Retinal pigment epithelial cell (primary cell): ENCODE results near the gene ADAM22.
A peak's percentile ranks its signal among the peaks of the same experiment; 100 is the strongest.

ENCODE experiments used
- DNase-seq: peaks from one replicate; pipeline ENCODE4 v3.0.0-alpha.2; 2010; ENCODE audit warnings: low read depth
- H3K4me3 ChIP-seq: 2 replicates; pipeline ENCODE4 v1.5.1; 2011; ENCODE audit warnings: mild to moderate bottlenecking, low read length, control low read depth, moderate library complexity
- TF ChIP-seq, protein P1 (sequence below): conservative IDR thresholded peaks from 2 replicates; pipeline ENCODE4 v1.5.1; 2011; ENCODE audit warnings: low read depth, low read length, control low read depth, inconsistent platforms

Gene ADAM22

DNA sequence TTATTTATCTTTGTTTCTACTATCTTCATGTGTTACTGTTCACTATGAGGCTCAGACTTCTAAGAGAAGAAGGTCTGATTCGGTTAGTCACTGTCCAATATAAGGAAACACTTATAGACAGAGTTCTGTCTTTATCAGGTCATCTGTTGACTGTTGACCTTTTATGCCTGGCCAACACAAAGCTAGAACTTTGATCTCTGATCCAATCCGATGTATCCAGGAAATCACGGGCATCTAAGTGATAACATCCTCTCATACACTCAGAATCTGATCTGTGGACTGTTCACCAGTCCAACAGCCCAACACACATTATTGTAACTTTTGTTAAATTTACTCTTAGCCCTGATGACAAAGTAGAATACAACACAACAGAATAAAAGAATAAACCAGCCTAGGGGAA lies 171.2 kb downstream of the ADAM22 start:
- TF ChIP-seq, protein P1, sequence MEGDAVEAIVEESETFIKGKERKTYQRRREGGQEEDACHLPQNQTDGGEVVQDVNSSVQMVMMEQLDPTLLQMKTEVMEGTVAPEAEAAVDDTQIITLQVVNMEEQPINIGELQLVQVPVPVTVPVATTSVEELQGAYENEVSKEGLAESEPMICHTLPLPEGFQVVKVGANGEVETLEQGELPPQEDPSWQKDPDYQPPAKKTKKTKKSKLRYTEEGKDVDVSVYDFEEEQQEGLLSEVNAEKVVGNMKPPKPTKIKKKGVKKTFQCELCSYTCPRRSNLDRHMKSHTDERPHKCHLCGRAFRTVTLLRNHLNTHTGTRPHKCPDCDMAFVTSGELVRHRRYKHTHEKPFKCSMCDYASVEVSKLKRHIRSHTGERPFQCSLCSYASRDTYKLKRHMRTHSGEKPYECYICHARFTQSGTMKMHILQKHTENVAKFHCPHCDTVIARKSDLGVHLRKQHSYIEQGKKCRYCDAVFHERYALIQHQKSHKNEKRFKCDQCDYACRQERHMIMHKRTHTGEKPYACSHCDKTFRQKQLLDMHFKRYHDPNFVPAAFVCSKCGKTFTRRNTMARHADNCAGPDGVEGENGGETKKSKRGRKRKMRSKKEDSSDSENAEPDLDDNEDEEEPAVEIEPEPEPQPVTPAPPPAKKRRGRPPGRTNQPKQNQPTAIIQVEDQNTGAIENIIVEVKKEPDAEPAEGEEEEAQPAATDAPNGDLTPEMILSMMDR = no peak
- no peak for DNase-seq
- H3K4me3 ChIP-seq = no peak overlapping the region

DNA sequence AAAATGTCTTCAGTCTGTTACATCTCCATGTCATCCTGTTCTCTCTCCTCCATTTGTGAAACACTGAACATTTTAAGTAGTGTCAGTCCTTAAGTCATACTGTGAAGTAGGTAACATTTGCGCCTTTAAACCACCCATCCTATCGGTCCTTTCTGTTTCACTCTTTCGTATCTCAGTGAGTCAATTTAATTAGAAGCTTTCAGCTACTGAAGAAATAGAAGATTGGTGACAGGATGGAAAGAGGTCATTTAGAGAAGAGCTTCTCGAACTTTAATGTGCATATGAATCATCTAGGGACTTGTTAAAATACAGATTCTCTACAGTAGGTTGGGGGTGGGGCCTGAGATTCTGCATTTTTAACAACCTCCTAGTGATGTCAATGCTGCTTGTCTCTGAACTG lies 172.4 kb downstream of the ADAM22 start:
- H3K4me3 ChIP-seq = no peak overlapping the region
- no peak for DNase-seq
- TF ChIP-seq, protein P1 = no peak

DNA sequence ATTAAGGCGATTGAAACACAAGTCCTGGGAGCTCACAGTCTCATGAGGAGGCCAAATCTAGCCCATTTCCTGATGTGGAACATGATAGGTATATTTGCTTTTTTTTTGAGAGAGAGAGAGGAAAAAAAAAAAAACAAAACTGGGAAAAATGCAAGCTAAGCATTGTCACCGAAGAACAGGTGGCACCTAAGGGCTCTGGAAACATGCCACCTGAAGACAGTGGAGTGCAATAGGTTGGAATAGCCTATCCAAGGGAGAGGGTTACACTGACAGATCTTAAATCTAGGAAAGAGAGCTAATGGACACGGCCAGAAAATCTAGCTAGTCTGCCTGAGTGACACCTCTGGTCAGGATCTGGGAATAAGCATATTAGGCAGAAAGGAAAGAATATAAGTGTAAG lies 175.6 kb downstream of the ADAM22 start:
- TF ChIP-seq, protein P1 = no peak
- no peak overlapping the region for H3K4me3 ChIP-seq
- no peak for DNase-seq

DNA sequence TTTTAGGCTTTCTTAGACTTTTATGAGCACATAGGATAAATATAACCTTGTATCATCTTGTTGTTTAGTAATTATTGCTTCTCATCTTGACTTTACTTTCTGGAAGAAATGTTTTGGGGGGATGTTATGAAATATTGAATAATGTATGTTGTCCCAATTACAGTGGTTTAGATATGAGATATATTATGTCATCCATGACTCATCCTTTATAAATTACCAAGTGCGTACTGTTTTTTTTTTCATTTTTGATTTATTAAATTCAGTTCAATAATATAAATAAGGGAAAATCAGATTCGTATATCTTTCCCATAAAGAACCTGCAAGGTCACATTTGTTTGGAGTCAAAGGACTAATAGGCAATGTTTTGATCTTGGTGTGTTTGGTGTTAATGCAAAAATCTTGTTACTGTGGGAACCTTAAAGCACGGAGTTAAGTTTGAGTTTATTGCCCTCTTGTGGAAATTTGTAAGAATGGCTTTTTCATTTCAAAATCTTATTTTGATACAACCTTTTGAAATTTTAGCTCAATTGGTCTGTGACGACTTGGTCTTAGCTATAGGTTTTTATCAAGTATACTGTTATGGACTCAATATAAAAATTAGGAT lies 177.2 kb downstream of the ADAM22 start:
- TF ChIP-seq, protein P1 = peak; percentile 55

DNA sequence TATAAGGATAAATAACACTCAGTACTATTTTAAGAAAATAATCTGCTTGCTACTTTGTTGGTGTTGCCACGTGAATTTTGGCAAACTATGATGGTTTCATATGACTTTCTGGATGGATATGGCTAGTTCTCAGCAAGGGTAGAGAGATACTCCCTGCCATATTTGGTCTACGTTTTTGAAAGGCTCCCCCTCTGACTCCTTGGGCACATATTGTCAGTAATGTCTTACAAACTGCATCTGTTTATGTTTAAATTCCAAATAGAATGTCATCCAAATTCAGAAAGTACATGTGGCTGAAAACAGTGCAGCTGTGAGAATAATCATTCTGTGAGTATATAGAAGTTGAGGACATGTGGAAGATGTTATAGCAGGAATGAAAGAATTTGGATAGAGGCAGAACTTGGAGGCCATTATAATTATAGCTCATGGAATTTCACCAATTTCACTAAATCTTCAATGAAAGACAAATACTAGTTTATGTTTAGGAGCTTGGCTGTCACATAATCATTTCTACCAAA lies 178.0 kb downstream of the ADAM22 start:
- DNase-seq = no peak
- no peak overlapping the region for H3K4me3 ChIP-seq
- TF ChIP-seq, protein P1 = no peak

More for the DNA sequence above, 177.2 kb downstream of the ADAM22 start:
- DNase-seq = peak; percentile 11
- H3K4me3 ChIP-seq = no peak overlapping the region

DNA sequence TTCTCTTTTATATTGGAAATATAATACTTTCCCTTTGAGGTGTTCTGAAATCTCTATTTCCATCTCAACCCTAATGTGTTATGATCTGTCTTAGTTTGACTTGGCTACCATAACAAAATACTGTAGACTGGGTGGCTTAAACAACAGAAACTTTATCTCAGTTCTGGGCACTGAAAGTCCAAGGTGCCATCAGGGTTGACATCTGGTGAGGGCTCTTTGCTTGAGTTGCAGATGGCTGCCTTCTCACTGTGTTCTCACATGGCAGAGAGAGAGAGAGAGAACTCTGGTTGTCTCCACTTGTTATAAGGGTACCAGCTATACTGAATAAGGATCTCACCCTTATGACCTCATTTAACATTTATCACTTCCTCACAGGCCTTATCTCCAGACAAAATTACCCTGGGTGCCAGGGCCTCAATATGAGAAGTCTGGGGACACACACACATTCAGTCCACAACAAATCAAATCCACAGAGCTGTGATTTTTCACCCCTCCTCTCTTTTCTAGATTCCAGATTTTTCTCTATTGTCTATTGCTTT lies 181.3 kb downstream of the ADAM22 start:
- H3K4me3 ChIP-seq = no peak overlapping the region
- TF ChIP-seq, protein P1 = no peak
- DNase-seq = no peak

DNA sequence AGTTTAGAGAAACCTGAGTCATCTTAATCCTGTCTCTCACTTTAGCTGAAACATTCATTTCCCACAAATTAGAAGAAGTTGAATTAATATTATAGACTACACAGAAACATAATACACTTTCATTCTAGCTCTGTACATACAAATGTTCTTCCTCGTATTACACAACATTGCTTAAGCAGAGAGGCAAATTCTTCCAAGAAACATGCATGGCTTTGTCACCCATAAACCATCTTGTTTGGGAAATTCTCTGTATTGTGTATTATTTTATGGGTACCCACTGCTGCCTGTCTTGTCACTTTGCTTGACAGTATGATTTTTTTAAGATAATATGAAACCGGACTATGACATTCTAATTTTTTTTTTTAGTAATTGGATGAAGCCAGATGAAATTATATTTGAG lies 181.8 kb downstream of the ADAM22 start:
- DNase-seq = no peak
- TF ChIP-seq, protein P1 = no peak

More for the DNA sequence above, 181.8 kb downstream of the ADAM22 start:
- H3K4me3 ChIP-seq = no peak overlapping the region
